Stomach (tissue), 4 donors: ENCODE measurements around the gene U2AF1L4.

Experiments used
- EP300 ChIP-seq: sonication (generic); formaldehyde crosslinking; IDR thresholded peaks from one replicate; pipeline ENCODE4 v1.6.1; 2017; ENCODE audit warnings: antibody characterized with exemption
- POLR2AphosphoS5 ChIP-seq, 3 donors: sonication (generic); formaldehyde crosslinking; IDR thresholded peaks; one replicate each; pipeline ENCODE4 v1.6.1; 2016; ENCODE audit warnings: antibody characterized with exemption in 3 of 3

- no peak for TF ChIP-seq POLR2AphosphoS5 (IDR thresholded peaks at IDR 0.05)
- TF ChIP-seq EP300: no peak
Observed at GRCh38 chr19:35774274-35775045, 29.2 kb upstream of the U2AF1L4 start.
